NCI-H2227 treated with DMSO at 0.1 percent for 48 hours (cell line): ENCODE measurements around the gene HOXA13.

Experiments used
- DNase-seq: peaks from one replicate; lab custom pipeline; 2025; lab: John Stamatoyannopoulos, UW

Gene HOXA13

GRCh38 chr7:27199849-27200760, at the start of gene HOXA13:
TSS of gene HOXA13 (minus strand) at chr7:27200091. CDS start at chr7:27200077, 14 bp downstream.
- DNase-seq, result no peak

DNA sequence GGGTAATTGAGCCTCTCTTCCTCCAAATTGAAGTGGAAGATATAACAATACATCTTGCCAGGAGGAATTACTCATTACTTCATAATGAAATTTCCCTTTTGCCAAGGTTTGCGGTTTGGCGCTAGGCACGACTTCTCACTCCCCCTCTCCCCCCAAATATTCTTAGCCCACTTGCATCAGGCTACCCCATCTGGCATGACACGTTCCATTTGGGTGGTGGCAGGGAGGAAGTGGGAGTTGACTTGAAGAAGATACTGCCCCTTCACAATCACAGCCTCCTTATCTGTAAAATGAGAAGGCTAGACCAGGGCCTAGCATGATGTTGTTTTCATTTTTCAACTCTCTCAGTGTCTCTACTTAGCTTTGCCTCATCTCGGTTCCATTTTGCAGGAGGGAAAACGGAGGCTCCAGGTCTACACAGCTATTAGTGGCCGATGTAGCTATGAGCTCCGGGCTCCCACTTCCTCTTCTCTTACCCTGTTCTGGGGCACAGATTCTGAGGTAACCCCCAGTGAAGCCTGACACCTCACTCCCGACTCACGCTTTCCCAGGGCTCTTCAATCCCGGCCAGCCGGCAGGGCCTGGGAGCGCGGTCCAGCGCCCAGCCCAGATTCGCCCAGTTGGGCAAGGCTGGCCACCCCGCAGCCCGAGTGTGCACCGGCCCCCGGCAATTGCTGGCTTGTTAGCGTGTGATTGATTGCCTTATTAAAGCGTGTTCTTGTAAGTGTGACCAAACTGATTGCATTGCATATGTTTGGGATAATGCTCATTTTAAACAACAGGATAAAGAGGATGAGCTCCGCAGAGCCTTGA, 49.2 kb upstream of the HOXA13 start:
- DNase-seq, result no peak

DNA sequence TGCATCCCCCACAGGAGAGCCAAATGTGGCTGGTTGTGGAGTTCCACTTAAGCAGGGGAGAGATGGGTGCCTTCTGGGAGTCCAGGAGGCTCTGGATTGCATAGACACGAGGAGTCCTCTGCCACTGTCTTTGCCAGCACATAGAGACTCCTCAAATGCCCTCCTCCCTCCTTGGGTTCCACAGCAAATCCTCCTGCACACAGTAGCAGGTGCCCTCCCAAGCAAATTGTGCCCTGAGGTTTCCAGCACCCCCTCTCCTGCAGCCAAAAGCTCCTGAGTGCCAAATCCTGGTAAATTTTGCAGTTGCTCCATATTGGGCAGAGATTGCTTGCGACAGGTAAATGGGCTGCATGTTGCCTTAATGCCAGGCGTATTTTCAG, 48.5 kb upstream of the HOXA13 start:
- no peak for DNase-seq

- DNase-seq, result no peak
Measured at GRCh38 chr7:27247452-27248426, 47.8 kb upstream of the HOXA13 start.

GRCh38 chr7:27247000-27247399, 47.1 kb upstream of the HOXA13 start:
- no peak for DNase-seq

DNA sequence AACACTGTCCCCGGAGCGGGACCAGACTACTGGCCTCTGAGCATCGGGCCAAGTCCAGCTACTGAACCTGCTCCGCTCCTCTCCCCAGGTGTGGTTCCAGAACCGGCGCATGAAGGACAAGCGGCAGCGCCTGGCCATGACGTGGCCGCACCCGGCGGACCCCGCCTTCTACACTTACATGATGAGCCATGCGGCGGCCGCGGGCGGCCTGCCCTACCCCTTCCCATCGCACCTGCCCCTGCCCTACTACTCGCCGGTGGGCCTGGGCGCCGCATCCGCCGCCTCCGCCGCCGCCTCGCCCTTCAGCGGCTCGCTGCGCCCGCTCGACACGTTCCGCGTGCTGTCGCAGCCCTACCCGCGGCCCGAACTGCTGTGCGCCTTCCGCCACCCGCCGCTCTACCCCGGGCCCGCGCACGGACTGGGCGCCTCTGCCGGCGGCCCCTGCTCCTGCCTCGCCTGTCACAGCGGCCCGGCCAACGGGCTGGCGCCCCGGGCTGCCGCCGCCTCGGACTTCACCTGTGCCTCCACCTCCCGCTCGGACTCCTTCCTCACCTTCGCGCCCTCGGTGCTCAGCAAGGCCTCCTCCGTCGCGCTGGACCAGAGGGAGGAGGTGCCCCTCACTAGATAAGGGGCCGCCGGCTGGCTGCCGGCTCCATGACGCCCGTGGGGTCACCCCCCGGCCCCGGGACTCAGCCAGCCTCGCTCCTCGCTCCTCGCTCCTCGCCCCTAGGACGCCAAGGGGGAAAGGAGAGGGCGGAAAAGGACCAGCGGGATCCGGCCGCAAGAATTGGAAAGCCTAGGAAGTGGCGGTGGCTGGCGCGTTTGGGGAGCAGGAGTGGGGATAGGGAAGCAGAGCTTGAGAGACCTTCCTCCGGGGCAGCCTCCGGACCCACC, 46.2 kb upstream of the HOXA13 start:
- no peak for DNase-seq

DNA sequence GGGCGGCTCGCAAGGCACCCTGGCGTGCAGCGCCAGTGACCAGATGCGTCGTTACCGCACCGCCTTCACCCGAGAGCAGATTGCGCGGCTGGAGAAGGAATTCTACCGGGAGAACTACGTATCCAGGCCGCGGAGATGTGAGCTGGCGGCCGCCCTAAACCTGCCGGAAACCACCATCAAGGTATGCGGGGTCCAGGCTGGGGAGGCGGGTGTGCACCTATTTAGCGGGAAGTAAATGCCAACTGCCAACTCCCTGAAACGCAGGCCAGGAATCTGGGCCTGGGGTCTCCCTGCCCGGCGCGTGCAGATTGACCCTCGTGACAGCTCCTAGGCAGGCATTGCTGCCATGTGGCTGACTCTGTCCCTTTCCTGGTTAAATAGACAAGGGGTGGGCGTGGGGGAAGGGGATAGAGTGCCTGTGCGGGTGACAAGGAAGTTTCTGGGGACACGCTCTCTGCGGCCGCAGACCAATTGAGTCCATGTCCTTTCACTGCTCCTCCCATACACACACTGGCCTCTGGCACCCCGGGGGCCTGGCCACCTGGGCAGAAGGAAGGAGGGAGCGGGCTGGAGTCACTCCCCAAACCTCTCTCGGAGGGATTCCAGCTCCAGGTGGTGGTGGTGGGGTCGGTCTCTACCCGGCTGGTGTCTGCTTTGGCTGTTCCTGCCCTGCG, 45.4 kb upstream of the HOXA13 start:
- DNase-seq, result no peak

DNA sequence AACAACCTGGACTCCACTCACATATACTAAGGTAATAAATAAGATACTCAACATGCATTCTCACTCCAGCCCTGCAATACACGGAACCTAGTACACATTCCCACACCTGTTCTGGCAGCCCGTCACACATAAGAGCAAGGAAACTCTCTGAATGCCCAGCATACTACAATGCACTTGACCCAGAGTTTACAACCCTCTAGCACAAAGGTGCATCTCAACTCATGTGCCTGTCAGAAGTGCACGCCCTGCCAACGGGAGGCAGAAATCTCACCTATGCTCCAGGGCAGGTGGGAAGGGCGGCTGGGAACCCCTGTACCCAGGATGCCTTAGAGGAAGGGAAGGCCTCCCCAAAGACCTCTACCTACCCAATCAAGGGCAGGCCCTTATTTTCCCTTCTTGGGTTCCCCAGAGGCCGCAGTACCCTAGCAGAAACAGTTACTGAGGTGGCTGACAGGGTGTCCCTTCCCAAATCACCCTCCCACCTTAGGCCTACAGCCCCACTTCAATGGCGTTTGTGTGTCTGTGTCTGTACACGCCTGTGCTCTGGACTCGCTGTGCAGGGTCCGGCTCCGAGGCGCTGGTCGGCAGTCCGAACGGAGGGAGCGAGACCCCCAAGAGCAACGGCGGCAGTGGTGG, 44.7 kb upstream of the HOXA13 start:
- no peak for DNase-seq

- DNase-seq, result no peak
Measured at GRCh38 chr7:27243340-27244163, 43.7 kb upstream of the HOXA13 start.

GRCh38 chr7:27242555-27243339, 42.9 kb upstream of the HOXA13 start, which contains the start of gene EVX1:
TSS of gene EVX1 (plus strand) at chr7:27242802. CDS start at chr7:27243031, 229 bp downstream.
- no peak for DNase-seq

DNA sequence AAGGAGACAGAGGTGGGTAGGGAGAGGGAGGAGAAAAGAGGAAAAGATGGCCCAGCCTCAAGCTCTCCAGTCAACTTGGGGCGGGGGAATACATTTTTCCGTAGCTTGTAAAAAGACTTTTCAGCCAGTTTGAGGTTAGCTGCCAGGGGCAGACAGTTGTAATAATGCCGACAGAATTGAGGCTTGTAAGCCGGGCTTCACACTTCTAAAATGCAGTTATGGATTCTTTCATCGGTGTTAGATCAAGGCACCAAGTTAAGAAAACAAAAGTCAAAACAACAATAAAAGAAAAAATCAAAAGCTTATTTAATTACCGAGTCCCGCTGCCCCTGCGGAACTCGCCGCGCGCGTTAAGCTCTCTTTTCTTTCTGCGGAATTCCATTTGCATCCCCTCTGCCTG, 42.3 kb upstream of the HOXA13 start:
- no peak for DNase-seq

GRCh38 chr7:27241189-27242056, 41.5 kb upstream of the HOXA13 start:
- no peak for DNase-seq

- DNase-seq, result no peak
Measured at GRCh38 chr7:27240015-27240731, 40.3 kb upstream of the HOXA13 start.

DNA sequence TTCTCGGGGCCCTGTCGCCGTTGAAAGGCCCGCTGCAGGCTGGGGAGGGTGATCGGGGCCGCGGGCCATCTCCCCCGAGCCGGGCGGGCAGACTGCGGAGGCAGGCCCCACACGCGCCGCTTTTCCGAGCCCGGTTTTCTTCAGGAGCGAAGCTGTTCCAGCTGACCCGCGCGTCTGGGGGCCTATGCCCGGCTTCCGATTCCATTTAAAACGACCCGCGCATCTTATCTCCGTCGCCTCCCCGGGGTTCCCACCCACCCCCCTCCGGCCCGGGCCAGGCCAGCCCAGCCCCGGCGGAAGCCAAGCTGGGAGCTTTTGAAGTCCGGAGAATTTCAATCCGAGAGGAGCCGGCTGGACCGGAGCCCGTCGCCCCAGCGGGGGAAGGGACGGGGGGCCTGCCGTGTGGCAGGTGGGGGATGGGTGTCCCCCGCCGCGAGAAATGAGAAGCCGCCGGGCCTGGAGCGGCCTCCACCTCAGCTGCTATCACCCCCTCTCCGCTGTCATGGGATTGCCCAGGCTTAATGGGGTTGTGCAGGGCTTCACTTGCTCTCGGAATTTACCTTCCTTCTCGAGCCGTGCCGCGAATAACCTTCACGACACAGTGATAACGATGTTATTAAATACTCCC, 39.6 kb upstream of the HOXA13 start:
- no peak for DNase-seq

GRCh38 chr7:27238979-27239386, 39.1 kb upstream of the HOXA13 start:
- no peak for DNase-seq
